ENCODE measurements around the gene AVEN.

- TF ChIP-seq, protein P1, sequence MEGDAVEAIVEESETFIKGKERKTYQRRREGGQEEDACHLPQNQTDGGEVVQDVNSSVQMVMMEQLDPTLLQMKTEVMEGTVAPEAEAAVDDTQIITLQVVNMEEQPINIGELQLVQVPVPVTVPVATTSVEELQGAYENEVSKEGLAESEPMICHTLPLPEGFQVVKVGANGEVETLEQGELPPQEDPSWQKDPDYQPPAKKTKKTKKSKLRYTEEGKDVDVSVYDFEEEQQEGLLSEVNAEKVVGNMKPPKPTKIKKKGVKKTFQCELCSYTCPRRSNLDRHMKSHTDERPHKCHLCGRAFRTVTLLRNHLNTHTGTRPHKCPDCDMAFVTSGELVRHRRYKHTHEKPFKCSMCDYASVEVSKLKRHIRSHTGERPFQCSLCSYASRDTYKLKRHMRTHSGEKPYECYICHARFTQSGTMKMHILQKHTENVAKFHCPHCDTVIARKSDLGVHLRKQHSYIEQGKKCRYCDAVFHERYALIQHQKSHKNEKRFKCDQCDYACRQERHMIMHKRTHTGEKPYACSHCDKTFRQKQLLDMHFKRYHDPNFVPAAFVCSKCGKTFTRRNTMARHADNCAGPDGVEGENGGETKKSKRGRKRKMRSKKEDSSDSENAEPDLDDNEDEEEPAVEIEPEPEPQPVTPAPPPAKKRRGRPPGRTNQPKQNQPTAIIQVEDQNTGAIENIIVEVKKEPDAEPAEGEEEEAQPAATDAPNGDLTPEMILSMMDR (IDR thresholded peaks at IDR 0.05; ENCODE audit: low read length): no peak
- TF ChIP-seq EZH2phosphoT487 (IDR thresholded peaks at IDR 0.05; ENCODE audit: low read length): no peak
These were observed 186.4 kb downstream of the AVEN start for GRCh38 chr15:33852570-33852969.
